ENCODE data around the gene TMEM107.
"Not testable (repeated sequence)": the region's sequence is repeated elsewhere in the genome, so short reads cannot be mapped to it uniquely, and the experiment has no call there.

TMEM107 gene

GRCh38 chr17:8173056-8173870 is 2.9 kb downstream of the TMEM107 start:
- Histone ChIP-seq H3K4me3 (ENCODE audit: low read depth, low read length) (peak overlapping the region; percentile 81), H3K9ac (peak overlapping the region; percentile 49), H3K27ac (peak overlapping the region; percentile 97), H3K4me1 (peaks cover 24% of the 10 kb centered on the region), H3K9me3 (ENCODE audit: control insufficient read depth, low read length) (no peaks in the 10 kb centered on the region), H3K36me3 (ENCODE audit: control insufficient read depth, insufficient read depth, low read length) (no peaks in the 10 kb centered on the region), H2AFZ (peak overlapping the region; percentile 61), H3K79me2 (peaks cover 21% of the 10 kb centered on the region), H3K4me2 (ENCODE audit: low read length) (peak overlapping the region; percentile 91), H3K27me3 (ENCODE audit: control insufficient read depth, insufficient read depth, low read length) (no peaks in the 10 kb centered on the region)
- no peak for TF ChIP-seq CTCF (IDR thresholded peaks at IDR 0.05)

- not testable (repeated sequence) for H3K9me3 ChIP-seq (ENCODE audit: control insufficient read depth, low read length); H3K27me3 ChIP-seq (ENCODE audit: control insufficient read depth, insufficient read depth, low read length); H3K9ac ChIP-seq; H3K36me3 ChIP-seq (ENCODE audit: control insufficient read depth, insufficient read depth, low read length); H2AFZ ChIP-seq; H3K4me2 ChIP-seq (ENCODE audit: low read length); H3K27ac ChIP-seq; H3K4me3 ChIP-seq (ENCODE audit: low read depth, low read length)
- Histone ChIP-seq H3K79me2 (peaks cover 27% of the 10 kb centered on the region), H3K4me1 (peaks cover 13% of the 10 kb centered on the region)
These were observed 6.0 kb downstream of the TMEM107 start for GRCh38 chr17:8170186-8170585.

GRCh38 chr17:8167526-8167925 is 8.7 kb downstream of the TMEM107 start:
- Histone ChIP-seq H3K79me2 (peaks cover 18% of the 10 kb centered on the region), H3K4me1 (peaks cover 21% of the 10 kb centered on the region), H3K9me3 (ENCODE audit: control insufficient read depth, low read length) (no peaks in the 10 kb centered on the region), H3K27ac (no peak overlapping the region), H3K27me3 (ENCODE audit: control insufficient read depth, insufficient read depth, low read length) (no peaks in the 10 kb centered on the region), H3K36me3 (ENCODE audit: control insufficient read depth, insufficient read depth, low read length) (no peaks in the 10 kb centered on the region), H2AFZ (no peak overlapping the region), H3K9ac (no peak overlapping the region), H3K4me3 (ENCODE audit: low read depth, low read length) (no peak overlapping the region), H3K4me2 (ENCODE audit: low read length) (no peak overlapping the region)
- no peak for TF ChIP-seq CTCF (IDR thresholded peaks at IDR 0.05)

- no peak overlapping the region for H3K27ac ChIP-seq
- peaks cover 26% of the 10 kb centered on the region for H3K79me2 ChIP-seq
These were observed 9.4 kb downstream of the TMEM107 start for GRCh38 chr17:8166731-8167130.

GRCh38 chr17:8164815-8165131 is 11.4 kb downstream of the TMEM107 start:
- no peaks in the 10 kb centered on the region for H3K36me3 ChIP-seq (ENCODE audit: control insufficient read depth, insufficient read depth, low read length)
- H3K4me3 ChIP-seq (ENCODE audit: low read depth, low read length): no peak overlapping the region
- peak overlapping the region; percentile 100 for H3K27ac ChIP-seq
- H3K9me3 ChIP-seq (ENCODE audit: control insufficient read depth, low read length): no peaks in the 10 kb centered on the region
- no peak overlapping the region for H3K9ac ChIP-seq
- TF ChIP-seq CTCF (IDR thresholded peaks at IDR 0.05): no peak
- no peaks in the 10 kb centered on the region for H3K27me3 ChIP-seq (ENCODE audit: control insufficient read depth, insufficient read depth, low read length)
- no peak overlapping the region for H3K4me2 ChIP-seq (ENCODE audit: low read length)
- peaks cover 30% of the 10 kb centered on the region for H3K4me1 ChIP-seq
- H2AFZ ChIP-seq: peak overlapping the region; percentile 93
- peaks cover 30% of the 10 kb centered on the region for H3K79me2 ChIP-seq

More at GRCh38 chr17:8166731-8167130, 9.4 kb downstream of the TMEM107 start:
- no peak for TF ChIP-seq CTCF (IDR thresholded peaks at IDR 0.05)
- no peaks in the 10 kb centered on the region for H3K27me3 ChIP-seq (ENCODE audit: control insufficient read depth, insufficient read depth, low read length)
- no peak overlapping the region for H3K4me3 ChIP-seq (ENCODE audit: low read depth, low read length)
- H3K4me2 ChIP-seq (ENCODE audit: low read length): no peak overlapping the region
- H3K36me3 ChIP-seq (ENCODE audit: control insufficient read depth, insufficient read depth, low read length): no peaks in the 10 kb centered on the region
- no peak overlapping the region for H3K9ac ChIP-seq
- H3K4me1 ChIP-seq: peaks cover 18% of the 10 kb centered on the region
- no peak overlapping the region for H2AFZ ChIP-seq
- H3K9me3 ChIP-seq (ENCODE audit: control insufficient read depth, low read length): no peaks in the 10 kb centered on the region

All from parathyroid adenoma (tissue), 2 donors.